NCI-H2081 (cell line): ENCODE data around the gene MRPS10.
A peak's percentile ranks its signal among the peaks of the same experiment; 100 is the strongest.

Experiments used
- DNase-seq, 2 experiments: peaks; one replicate each; lab custom pipeline; 2025; lab: John Stamatoyannopoulos, UW

Gene MRPS10

GRCh38 chr6:42217519-42218367 lies at the start of gene MRPS10:
MRPS10 (minus strand) TSS chr6:42217861; CDS start chr6:42217849, 12 bp downstream.
- peak; percentile 93 to 96 for DNase-seq

GRCh38 chr6:42266538-42266937 lies 48.9 kb upstream of the MRPS10 start:
- no peak for DNase-seq

DNA sequence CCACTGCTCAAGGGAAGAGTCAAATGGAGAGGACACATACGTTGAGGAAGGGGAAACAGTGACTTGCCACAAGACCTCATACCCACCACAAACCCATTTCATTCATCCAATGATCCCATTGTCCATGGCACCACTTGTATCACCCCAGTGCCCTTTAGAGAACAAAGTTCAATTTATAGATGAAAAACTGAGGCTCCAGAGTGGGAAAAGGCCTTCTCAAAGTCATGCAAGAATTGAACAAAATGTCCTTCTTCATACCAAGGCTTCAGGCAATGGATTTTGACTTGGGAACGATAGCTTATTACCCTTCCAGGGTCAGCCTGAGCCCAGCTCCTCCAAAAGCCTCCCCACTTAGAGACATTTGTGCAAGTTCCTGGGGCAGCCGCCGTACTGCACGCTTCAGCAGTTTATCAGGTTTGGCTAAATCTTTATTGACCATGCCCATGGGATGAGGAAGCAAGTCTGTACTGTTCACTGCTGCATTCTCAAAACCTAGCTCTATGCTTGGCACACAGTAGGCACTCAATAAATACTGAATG lies 47.3 kb upstream of the MRPS10 start:
- DNase-seq, result no peak

DNA sequence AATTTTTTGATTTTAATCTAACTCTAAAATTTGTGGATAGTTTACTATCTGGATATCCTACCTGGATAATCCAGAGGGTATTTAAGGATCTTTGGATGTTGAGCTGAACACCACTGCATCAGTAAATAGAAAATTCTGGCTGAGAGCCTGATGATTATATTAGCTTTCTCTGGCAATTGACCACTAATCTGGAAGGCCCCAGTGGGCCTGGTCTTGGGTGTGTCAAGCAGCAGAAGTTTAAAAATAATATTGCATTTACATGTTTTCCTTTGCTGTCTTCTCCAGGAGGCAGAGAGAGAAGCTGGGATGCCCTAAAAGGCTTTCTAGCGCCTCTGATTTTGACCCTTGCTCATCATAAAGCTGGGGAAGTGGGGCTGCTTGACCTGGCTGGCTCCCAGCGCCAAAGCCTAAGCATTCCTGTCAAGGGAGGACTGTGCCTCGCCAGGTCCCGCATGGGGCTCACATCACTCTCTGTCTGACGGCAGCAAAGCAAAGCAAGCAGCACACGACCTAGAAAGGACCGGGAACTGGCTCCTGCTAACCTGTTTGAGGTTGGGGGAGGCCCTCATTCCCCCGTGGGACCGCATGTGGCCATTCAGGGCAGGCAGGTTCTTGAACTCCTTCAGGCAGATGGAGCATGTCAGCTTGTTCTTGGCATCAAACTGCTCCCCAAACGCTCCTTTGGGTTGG lies 46.6 kb upstream of the MRPS10 start:
- no peak for DNase-seq

DNA sequence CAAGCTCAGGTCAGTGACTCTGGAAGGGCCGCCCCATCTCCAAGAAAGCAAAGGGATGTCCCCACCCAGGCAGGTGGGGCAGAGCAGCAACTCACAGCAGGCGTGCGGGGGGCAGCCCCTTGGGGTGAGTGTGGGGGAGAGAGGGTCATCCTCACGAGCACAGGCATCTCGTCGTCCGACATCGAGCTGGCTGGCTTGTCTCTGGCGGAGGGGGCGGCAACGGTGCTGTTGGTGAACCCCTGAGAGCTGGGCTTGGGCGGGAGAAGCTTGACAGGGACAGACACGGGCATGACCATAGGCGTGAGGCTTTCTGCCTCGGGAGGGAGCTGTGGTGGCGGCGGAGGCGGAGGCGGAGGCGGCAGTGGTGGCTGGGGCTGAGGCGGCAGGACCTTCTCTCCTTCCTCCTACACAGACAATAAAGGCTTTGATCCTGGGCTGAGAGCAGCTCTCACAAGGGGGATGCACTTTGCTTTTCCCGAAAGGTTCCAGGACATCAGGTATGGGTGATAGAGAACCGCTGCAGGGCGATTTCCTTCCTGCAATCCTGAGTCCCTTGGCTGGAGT lies 45.6 kb upstream of the MRPS10 start:
- no peak for DNase-seq

DNA sequence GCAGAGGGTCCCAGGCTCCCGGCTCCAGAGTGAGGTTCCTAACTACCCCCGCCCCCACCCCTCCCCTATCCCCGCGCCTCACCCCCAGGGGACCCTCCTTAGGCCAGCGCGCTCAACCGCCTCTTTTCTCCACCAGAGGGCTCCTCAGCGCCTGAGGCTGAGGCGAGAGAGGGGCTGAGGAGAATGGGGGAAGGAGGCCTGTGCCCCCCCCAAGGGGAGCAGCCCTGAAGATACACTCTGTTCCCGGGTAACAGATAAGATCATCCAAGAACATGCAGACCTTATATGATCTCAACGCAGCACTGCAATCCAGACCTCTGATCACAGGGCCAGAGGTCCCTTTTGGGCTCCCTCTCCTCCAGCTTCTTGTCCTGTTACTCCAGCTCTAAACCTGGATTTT lies 43.3 kb upstream of the MRPS10 start:
- DNase-seq, result no peak

- no peak for DNase-seq
Measured at GRCh38 chr6:42260396-42260888, 42.8 kb upstream of the MRPS10 start.

DNA sequence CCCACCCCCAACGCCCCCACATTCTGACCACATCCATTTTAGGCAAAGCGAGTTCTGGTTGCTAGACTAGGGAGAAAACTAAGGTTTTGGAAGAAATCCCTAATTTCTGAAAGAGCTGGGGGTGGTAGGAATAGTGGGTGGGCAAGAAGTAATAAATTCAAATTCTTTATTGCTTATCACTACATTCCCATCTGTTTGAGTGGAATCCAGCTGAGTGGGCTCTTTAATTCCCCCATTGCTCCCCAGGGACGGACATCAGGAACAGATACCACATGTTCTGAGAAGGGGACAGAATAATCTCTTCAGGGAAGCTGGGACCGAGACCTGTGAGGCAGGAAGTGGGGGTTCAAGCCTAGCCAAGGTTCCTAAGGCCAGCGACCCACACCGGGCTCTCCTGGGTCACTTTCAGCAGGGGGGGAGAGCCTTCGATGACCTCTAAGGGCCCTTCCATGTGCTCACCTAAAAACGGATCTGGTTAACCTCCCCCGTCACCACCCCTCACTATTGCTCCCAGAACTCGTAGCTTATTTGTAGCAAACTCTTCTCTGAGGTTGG lies 42.3 kb upstream of the MRPS10 start:
- DNase-seq, result no peak

DNA sequence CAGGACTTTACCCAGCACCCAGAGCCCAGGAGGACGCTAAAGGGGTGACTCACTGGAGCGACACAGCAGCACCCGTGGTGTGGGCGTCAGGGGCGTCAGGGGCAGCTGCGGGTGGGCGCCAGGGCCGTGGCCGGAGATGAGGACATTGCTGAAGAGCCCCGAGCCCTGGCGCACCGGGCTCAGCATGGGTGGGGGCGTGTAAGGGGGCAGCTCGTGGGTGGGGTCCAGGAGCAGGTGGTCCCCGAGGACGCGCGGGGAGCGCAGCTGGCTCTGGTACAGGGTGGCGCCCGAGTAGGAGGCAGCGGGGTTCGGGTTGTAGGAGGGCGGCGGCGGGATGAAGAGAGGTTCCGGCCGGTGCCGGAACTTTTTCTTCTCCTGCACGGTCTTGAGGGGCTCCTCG lies 41.6 kb upstream of the MRPS10 start:
- no peak for DNase-seq

DNA sequence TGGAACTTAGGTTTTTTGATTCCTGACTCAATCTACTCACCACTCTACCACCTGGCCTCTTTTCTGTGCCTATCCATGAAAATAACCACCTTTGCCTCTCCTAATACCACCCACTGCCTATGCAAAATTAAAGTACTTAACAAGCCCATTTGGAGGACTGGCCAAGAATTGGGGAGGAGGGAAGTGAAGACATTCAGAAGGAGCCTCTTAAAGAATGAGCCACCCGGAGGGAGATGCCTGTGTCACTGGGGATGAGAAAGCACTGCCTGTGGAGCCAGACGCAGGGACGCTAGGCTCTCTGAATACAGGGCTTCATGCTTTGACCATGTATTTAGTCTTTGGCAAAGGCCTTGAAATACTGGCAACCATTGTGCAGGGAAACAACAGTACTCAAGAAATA lies 40.0 kb upstream of the MRPS10 start:
- DNase-seq, result no peak

DNA sequence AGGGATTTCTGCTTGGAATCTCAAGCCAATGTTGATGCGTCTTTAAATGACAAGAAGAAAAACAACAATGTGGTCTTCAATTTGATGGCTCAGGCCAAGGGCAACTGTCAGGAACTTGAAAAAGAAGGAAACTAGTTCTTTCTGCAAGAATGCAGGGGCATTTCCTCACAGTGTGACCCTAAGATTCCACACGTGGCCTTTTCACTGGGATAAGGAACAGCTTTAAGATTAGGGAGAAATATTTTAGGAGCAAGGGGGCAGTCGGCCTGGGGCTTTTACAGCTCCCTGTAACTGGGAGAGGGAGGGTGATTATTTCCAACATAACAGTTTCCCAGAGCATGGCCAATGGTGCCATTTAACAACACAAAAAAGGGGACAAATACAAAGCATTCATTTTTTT lies 39.4 kb upstream of the MRPS10 start:
- DNase-seq, result no peak

DNA sequence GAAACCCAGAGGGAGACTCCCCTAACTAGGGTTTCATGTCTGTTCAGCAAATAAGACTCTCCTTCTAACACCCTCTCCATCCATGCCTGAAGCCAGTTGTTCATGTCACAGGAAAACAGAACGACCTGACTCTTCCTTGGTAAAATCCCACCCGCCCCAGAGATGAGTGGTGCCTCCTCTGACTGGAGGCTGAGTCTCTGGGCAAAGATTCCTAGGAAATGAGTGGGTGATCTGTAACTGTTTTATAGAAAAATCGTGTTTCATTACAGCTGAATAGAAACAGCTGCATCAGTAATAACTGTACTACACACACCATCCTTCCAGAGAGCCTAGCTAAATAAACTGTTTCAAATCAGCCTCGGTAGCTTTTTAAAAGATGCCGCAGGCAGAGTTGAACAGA lies 37.4 kb upstream of the MRPS10 start:
- DNase-seq, result no peak

DNA sequence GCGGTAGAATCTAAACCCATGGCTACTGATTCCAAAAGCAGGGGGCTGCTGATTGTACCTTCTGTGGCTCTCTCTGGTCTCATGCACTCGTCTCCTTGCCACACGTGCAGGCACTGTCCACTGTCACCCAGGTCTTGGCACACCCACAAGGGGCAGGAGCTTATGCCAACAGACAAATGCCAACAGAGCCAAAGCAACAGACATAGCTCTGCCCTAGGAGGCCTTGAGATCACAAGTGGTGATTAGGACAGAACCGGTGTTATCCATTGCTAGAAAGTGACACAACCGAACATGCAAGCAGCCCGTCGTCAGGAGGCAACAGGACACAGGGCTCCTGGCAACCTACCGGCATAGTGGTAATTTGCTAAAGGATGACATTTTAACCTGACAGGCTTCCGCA lies 36.8 kb upstream of the MRPS10 start:
- DNase-seq, result no peak

DNA sequence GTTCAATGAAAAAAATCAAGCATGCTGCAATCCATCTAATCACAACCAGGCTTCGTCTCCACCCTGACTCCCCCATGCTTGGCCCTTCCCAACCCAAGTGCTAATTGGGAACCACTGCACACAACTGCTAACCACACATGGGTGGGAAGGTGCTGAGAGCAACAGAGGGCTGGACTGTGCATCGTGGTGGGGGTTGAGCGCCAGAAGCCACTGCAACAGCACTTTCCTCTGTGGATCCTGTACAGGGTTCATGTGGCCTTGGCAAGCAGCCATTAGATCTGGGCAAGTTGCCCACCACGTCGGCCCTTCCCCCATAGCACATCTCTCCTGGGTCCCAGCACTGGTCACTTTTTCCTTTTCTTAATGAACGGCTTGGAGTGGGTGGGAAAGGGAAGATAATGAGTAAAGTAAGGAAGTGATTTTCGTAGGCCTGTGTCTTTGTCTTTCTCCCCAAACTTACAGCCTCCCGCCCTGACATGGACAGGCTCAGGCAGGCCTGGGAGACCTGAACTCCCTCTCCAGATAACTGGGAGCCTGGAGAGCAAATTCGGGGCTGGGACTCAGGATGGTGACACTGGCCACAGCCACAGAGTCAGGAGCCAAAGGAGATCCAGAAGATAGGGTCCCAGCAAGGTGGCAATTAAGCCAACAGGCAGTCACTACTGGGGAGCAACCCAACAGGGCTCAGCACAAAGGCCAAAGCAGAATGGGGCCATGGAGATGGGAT lies 34.4 kb upstream of the MRPS10 start:
- peak; percentile 18 to 54 for DNase-seq

DNA sequence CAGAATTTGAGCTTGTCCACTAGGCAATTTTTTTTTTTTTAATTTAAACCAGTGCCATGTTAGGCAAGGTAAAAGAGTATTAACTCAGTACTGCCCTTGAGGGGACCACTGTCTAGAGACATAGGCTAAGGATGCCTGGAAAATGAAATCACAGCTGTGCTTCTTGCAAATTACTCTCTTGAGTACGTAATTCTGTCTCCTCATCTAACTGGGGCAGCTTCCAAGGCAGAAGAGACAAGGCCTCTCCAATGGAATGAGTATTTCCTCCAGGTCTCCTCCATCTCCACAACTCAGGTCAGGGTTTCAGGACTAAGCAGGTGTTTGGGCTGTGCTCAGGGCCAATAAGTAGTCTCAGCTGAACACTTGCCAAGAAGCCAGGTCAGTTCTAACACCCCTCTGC lies 33.8 kb upstream of the MRPS10 start:
- no peak for DNase-seq

GRCh38 chr6:42250274-42250931 lies 32.7 kb upstream of the MRPS10 start:
- peak in 1 of 2 experiments; percentile 9 for DNase-seq

GRCh38 chr6:42249279-42249678 lies 31.6 kb upstream of the MRPS10 start:
- no peak for DNase-seq

- no peak for DNase-seq
Measured at GRCh38 chr6:42243046-42243445, 25.4 kb upstream of the MRPS10 start.

- DNase-seq, result no peak
Measured at GRCh38 chr6:42241915-42242314, 24.3 kb upstream of the MRPS10 start.

- DNase-seq, result no peak
Measured at GRCh38 chr6:42239736-42240375, 22.2 kb upstream of the MRPS10 start.

DNA sequence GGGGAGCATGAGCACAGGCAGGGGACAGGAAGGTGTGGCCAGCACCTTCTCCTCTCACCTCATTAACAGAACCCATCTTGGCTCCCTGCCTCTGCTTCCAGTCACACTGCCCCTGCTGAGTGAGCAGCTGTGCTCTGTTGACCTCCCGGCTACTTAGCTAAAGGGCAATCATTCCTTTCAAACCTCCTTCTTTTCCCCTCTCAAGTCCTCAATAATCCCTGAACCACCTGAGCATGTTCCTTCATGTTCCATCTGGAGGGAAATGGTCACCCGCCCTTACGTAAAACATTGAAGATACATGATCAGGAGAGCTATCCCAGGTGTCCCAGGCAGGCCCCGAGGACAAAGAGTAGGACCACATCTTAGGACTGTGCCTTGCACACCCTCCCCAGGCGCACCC lies 21.7 kb upstream of the MRPS10 start:
- peak in 1 of 2 experiments; percentile 19 for DNase-seq
